ENCODE measurements around the gene PARP16. TPM values are rescaled to one million over a fixed set of nuclear protein-coding genes. Genes with fewer than 3 reads are reported as not detected.

The PARP16 gene
- total and polyA plus RNA-seq, 2 donors (not counting 1 experiment from before 2014, with no cell fraction given), result 3.6 to 4.9 TPM

GRCh38 chr15:65221697-65222096 lies 65.0 kb downstream of the PARP16 start:
- DNase-seq (ENCODE audit: low read depth in 2 of 2), result no peak
- H3K27me3 ChIP-seq (ENCODE audit: control insufficient read depth, insufficient read depth, low read length), result peaks cover 3% of the 10 kb centered on the region
- TF ChIP-seq EZH2 (IDR thresholded peaks at IDR 0.05; ENCODE audit: low read length, missing control alignments), result no peak
- TF ChIP-seq, protein P1, sequence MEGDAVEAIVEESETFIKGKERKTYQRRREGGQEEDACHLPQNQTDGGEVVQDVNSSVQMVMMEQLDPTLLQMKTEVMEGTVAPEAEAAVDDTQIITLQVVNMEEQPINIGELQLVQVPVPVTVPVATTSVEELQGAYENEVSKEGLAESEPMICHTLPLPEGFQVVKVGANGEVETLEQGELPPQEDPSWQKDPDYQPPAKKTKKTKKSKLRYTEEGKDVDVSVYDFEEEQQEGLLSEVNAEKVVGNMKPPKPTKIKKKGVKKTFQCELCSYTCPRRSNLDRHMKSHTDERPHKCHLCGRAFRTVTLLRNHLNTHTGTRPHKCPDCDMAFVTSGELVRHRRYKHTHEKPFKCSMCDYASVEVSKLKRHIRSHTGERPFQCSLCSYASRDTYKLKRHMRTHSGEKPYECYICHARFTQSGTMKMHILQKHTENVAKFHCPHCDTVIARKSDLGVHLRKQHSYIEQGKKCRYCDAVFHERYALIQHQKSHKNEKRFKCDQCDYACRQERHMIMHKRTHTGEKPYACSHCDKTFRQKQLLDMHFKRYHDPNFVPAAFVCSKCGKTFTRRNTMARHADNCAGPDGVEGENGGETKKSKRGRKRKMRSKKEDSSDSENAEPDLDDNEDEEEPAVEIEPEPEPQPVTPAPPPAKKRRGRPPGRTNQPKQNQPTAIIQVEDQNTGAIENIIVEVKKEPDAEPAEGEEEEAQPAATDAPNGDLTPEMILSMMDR (conservative IDR thresholded peaks at IDR 0.05 in 1 of 2, IDR thresholded peaks at IDR 0.05 in 1 of 2; ENCODE audit: low read depth in 1 of 2, low read length in 2 of 2), result no peak
- no peak overlapping the region for H3K4me3 ChIP-seq (replicated peaks in 1 of 4; ENCODE audit: control extremely low read depth in 1 of 4, insufficient read depth in 1 of 4, low read depth in 3 of 4, low read length in 4 of 4)
- H3K4me2 ChIP-seq (ENCODE audit: extremely low read depth, insufficient read depth, low read length), result no peak overlapping the region
- H3K27ac ChIP-seq (ENCODE audit: insufficient read depth, low read length), result no peak overlapping the region
- H4K20me1 ChIP-seq (ENCODE audit: control insufficient read depth, extremely low read depth, insufficient read depth, low read length), result no peaks in the 10 kb centered on the region
- H3K36me3 ChIP-seq (ENCODE audit: control insufficient read depth, insufficient read depth, low read length), result no peaks in the 10 kb centered on the region
- H3K9ac ChIP-seq (ENCODE audit: insufficient read depth, low read length), result no peak overlapping the region
- no peaks in the 10 kb centered on the region for H3K79me2 ChIP-seq (ENCODE audit: control insufficient read depth, insufficient read depth, low read length)
- H3K9me3 ChIP-seq (ENCODE audit: control insufficient read depth, insufficient read depth, low read depth, low read length), result no peaks in the 10 kb centered on the region
- H3K4me1 ChIP-seq (ENCODE audit: control insufficient read depth, extremely low read depth, insufficient read depth, low read length), result no peaks in the 10 kb centered on the region
- no peak overlapping the region for H2AFZ ChIP-seq (ENCODE audit: low read length)

DNA sequence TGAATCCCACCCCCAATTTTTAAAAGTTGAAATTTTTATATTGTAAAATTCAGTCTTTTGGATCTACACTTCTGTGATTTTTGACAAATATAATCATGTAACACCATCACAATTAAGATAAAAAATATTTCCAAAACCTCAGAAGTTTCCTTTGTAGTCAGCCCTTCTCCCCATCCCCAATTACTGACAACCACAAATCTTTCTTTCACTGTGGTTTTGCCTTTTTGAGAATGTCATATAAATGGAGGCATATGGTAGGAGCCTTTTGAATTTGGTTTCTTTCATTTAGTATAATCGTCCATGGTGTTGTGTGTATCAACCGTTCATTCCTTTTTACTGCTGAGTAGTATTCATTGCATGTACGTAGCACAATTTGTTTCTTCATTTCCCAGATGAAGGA lies 67.5 kb downstream of the PARP16 start:
- Histone ChIP-seq H3K27ac (ENCODE audit: insufficient read depth, low read length) (no peak overlapping the region), H3K79me2 (ENCODE audit: control insufficient read depth, insufficient read depth, low read length) (no peaks in the 10 kb centered on the region), H2AFZ (ENCODE audit: low read length) (no peak overlapping the region), H3K9ac (ENCODE audit: insufficient read depth, low read length) (no peak overlapping the region), H4K20me1 (ENCODE audit: control insufficient read depth, extremely low read depth, insufficient read depth, low read length) (no peaks in the 10 kb centered on the region), H3K4me1 (ENCODE audit: control insufficient read depth, extremely low read depth, insufficient read depth, low read length) (no peaks in the 10 kb centered on the region), H3K4me3 (replicated peaks in 1 of 4; ENCODE audit: control extremely low read depth in 1 of 4, insufficient read depth in 1 of 4, low read depth in 3 of 4, low read length in 4 of 4) (no peak overlapping the region), H3K36me3 (ENCODE audit: control insufficient read depth, insufficient read depth, low read length) (no peaks in the 10 kb centered on the region), H3K9me3 (ENCODE audit: control insufficient read depth, insufficient read depth, low read depth, low read length) (no peaks in the 10 kb centered on the region), H3K27me3 (ENCODE audit: control insufficient read depth, insufficient read depth, low read length) (peaks cover 3% of the 10 kb centered on the region), H3K4me2 (ENCODE audit: extremely low read depth, insufficient read depth, low read length) (no peak overlapping the region)
- TF ChIP-seq, protein P1 (conservative IDR thresholded peaks at IDR 0.05 in 1 of 2, IDR thresholded peaks at IDR 0.05 in 1 of 2; ENCODE audit: low read depth in 1 of 2, low read length in 2 of 2), result no peak
- TF ChIP-seq EZH2 (IDR thresholded peaks at IDR 0.05; ENCODE audit: low read length, missing control alignments), result no peak
- DNase-seq (ENCODE audit: low read depth in 2 of 2), result no peak

DNA sequence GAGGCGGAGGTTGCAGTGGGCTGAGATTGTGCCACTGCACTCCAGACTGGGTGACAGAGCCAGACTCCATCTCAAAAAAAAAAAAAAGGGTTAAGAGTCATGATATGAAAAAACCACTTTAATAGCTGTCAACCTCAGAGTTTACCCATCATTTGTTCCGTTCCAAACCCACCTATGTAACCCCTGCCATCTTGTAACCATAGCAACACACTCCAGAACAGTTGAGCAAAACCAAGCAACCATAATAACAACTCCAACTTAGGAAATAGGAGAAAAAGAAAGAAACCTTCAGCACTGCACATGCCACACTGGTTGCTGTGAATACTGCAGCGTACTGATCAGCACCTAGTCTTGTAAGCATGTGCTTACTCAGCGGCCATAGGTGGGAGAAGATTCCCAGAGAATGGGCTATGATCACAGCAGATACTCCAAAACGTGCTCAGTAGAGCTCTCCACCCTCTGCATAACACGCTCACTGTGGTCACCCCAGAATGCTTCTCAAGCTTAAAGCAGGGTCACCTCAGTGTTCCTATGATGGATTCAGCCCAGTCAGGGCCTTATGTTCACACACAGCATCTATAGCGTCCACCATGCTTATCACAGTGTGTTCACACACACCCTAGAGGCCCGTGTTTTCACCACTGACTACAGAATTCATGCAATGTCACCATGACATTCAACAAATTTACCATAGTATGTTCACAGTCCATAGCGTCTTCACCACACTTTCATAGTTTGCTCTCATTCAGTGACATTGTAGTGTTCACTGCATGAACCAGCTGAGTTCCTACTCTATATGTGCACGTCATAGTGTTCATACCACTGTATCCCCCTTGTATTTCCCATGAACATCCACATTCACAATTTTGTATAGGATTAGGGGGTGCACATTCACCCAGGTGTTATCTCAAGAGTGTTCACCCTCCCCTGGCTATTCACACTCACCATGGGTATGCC lies 68.9 kb downstream of the PARP16 start:
- Histone ChIP-seq H2AFZ (ENCODE audit: low read length) (no peak overlapping the region), H3K27ac (ENCODE audit: insufficient read depth, low read length) (no peak overlapping the region), H3K4me2 (ENCODE audit: extremely low read depth, insufficient read depth, low read length) (no peak overlapping the region), H4K20me1 (ENCODE audit: control insufficient read depth, extremely low read depth, insufficient read depth, low read length) (no peaks in the 10 kb centered on the region), H3K79me2 (ENCODE audit: control insufficient read depth, insufficient read depth, low read length) (no peaks in the 10 kb centered on the region), H3K4me3 (replicated peaks in 1 of 4; ENCODE audit: control extremely low read depth in 1 of 4, insufficient read depth in 1 of 4, low read depth in 3 of 4, low read length in 4 of 4) (no peak overlapping the region), H3K9ac (ENCODE audit: insufficient read depth, low read length) (no peak overlapping the region), H3K36me3 (ENCODE audit: control insufficient read depth, insufficient read depth, low read length) (no peaks in the 10 kb centered on the region), H3K9me3 (ENCODE audit: control insufficient read depth, insufficient read depth, low read depth, low read length) (no peaks in the 10 kb centered on the region), H3K4me1 (ENCODE audit: control insufficient read depth, extremely low read depth, insufficient read depth, low read length) (no peaks in the 10 kb centered on the region), H3K27me3 (ENCODE audit: control insufficient read depth, insufficient read depth, low read length) (peaks cover 3% of the 10 kb centered on the region)
- no peak for TF ChIP-seq EZH2 (IDR thresholded peaks at IDR 0.05; ENCODE audit: low read length, missing control alignments)
- TF ChIP-seq, protein P1 (conservative IDR thresholded peaks at IDR 0.05 in 1 of 2, IDR thresholded peaks at IDR 0.05 in 1 of 2; ENCODE audit: low read depth in 1 of 2, low read length in 2 of 2), result no peak
- no peak for DNase-seq (ENCODE audit: low read depth in 2 of 2)

All from fibroblast of lung (primary cell).